H9 (cell line): Measurements from ENCODE around the gene MFSD2B. TPM values are rescaled to one million over a fixed set of nuclear protein-coding genes. Genes with fewer than 3 reads are reported as not detected.

ENCODE experiments used
- DNase-seq: peaks from one replicate; pipeline ENCODE4 v3.0.0-alpha.2; 2017
- H2AFZ ChIP-seq: one replicate; pipeline ENCODE4 v1.6.1; 2013; ENCODE audit warnings: mild to moderate bottlenecking, low read length, control low read depth, moderate library complexity
- H2AK5ac ChIP-seq: 2 replicates; pipeline ENCODE4 v1.6.1; 2013; ENCODE audit warnings: low read length, control low read depth, mixed read lengths; ENCODE audit not compliant: insufficient read length
- H2BK120ac ChIP-seq: one replicate; pipeline ENCODE4 v1.6.1; 2013; ENCODE audit warnings: low read depth, mild to moderate bottlenecking, low read length, control low read depth, inconsistent platforms; ENCODE audit not compliant: poor library complexity, severe bottlenecking
- H2BK12ac ChIP-seq: 2 replicates; pipeline ENCODE4 v1.6.1; 2013; ENCODE audit warnings: low read length, control low read depth, mixed read lengths, low read depth; ENCODE audit not compliant: insufficient read length
- H2BK15ac ChIP-seq: 2 replicates; pipeline ENCODE4 v1.6.1; 2013; ENCODE audit warnings: low read depth, low read length, control low read depth
- H2BK20ac ChIP-seq: one replicate; pipeline ENCODE4 v1.6.1; 2013; ENCODE audit warnings: low read depth, mild to moderate bottlenecking, low read length, control low read depth, inconsistent platforms; ENCODE audit not compliant: poor library complexity, severe bottlenecking
- H2BK5ac ChIP-seq: 2 replicates; pipeline ENCODE4 v1.6.1; 2013; ENCODE audit warnings: low read length, control low read depth, mixed read lengths; ENCODE audit not compliant: insufficient read length
- H3K14ac ChIP-seq: 2 replicates; pipeline ENCODE4 v1.6.1; 2013; ENCODE audit warnings: low read length, control low read depth; ENCODE audit not compliant: insufficient read depth
- H3K18ac ChIP-seq: 2 replicates; pipeline ENCODE4 v1.6.1; 2013; ENCODE audit warnings: low read depth, mild to moderate bottlenecking, mixed read lengths, low read length, control low read depth; ENCODE audit not compliant: insufficient read length
- H3K23ac ChIP-seq: 2 replicates; pipeline ENCODE4 v1.6.1; 2013; ENCODE audit warnings: low read length, control low read depth, mixed read lengths, low read depth; ENCODE audit not compliant: insufficient read length
- H3K23me2 ChIP-seq: 2 replicates; pipeline ENCODE4 v1.6.1; 2013; ENCODE audit warnings: low read depth, mild to moderate bottlenecking, mixed read lengths, low read length, control low read depth; ENCODE audit not compliant: insufficient read length, poor library complexity, severe bottlenecking
- H3K27ac ChIP-seq: 2 replicates; pipeline ENCODE4 v1.5.1; 2013; ENCODE audit warnings: low read length, control low read depth, mixed read lengths, low read depth; ENCODE audit not compliant: insufficient read length
- H3K27me3 ChIP-seq: 2 replicates; pipeline ENCODE4 v1.6.1; 2013; ENCODE audit warnings: low read length, control low read depth, inconsistent platforms; ENCODE audit not compliant: insufficient read depth
- H3K4ac ChIP-seq: 2 replicates; pipeline ENCODE4 v1.6.1; 2013; ENCODE audit warnings: low read depth, mild to moderate bottlenecking, control low read depth, inconsistent platforms, low read length, moderate library complexity
- H3K4me1 ChIP-seq: 2 replicates; pipeline ENCODE4 v1.6.1; 2013; ENCODE audit warnings: low read length, control low read depth, inconsistent platforms; ENCODE audit not compliant: insufficient read depth
- H3K4me2 ChIP-seq: 2 replicates; pipeline ENCODE4 v1.6.1; 2013; ENCODE audit warnings: low read length, control low read depth, mixed read lengths; ENCODE audit not compliant: insufficient read length, insufficient read depth
- H3K56ac ChIP-seq: 2 replicates; pipeline ENCODE4 v1.6.1; 2013; ENCODE audit warnings: low read depth, mild to moderate bottlenecking, mixed read lengths, low read length, control low read depth; ENCODE audit not compliant: insufficient read length
- H3K79me1 ChIP-seq: 2 replicates; pipeline ENCODE4 v1.6.1; 2013; ENCODE audit warnings: low read depth, mild to moderate bottlenecking, moderate library complexity, low read length, control low read depth, inconsistent platforms; ENCODE audit not compliant: insufficient read depth, poor library complexity, severe bottlenecking
- H3K79me2 ChIP-seq: 2 replicates; pipeline ENCODE4 v1.6.1; 2013; ENCODE audit warnings: low read length, control low read depth, inconsistent platforms; ENCODE audit not compliant: insufficient read depth
- H3K9ac ChIP-seq: 2 replicates; pipeline ENCODE4 v1.6.1; 2013; ENCODE audit warnings: low read length, control low read depth, mixed read lengths; ENCODE audit not compliant: insufficient read length; ENCODE audit errors: extremely low read depth
- H3K9me3 ChIP-seq: one replicate; pipeline ENCODE4 v1.6.1; 2013; ENCODE audit warnings: low read depth, low read length, inconsistent platforms; ENCODE audit not compliant: control insufficient read depth
- H3T11ph ChIP-seq: one replicate; pipeline ENCODE4 v1.6.1; 2013; ENCODE audit warnings: mild to moderate bottlenecking, low read length, control low read depth, inconsistent platforms
- H4K20me1 ChIP-seq: one replicate; pipeline ENCODE4 v1.6.1; 2013; ENCODE audit not compliant: control insufficient read depth, insufficient read length, insufficient read depth
- H4K5ac ChIP-seq: 2 replicates; pipeline ENCODE4 v1.6.1; 2013; ENCODE audit warnings: low read depth, mild to moderate bottlenecking, mixed read lengths, low read length, control low read depth; ENCODE audit not compliant: insufficient read length
- H4K8ac ChIP-seq: replicated peaks from 2 replicates; pipeline ENCODE4 v1.6.1; 2013; ENCODE audit warnings: low read length, control low read depth, mixed read lengths, low read depth; ENCODE audit not compliant: insufficient read length
- H4K91ac ChIP-seq: 2 replicates; pipeline ENCODE4 v1.6.1; 2013; ENCODE audit warnings: low read depth, mild to moderate bottlenecking, moderate library complexity, mixed read lengths, low read length, control low read depth; ENCODE audit not compliant: insufficient read length
- H3K27ac Mint-ChIP-seq, 3 experiments: 2 replicates in 2 of 3; 3 replicates in 1 of 3; pipeline ENCODE4 v1.8.0; 2020 to 2021; ENCODE audit warnings: mixed read lengths in 3 of 3, mild to moderate bottlenecking in 1 of 3, moderate library complexity in 1 of 3
- H3K27me3 Mint-ChIP-seq: 2 replicates; pipeline ENCODE4 v1.8.0; 2021; ENCODE audit warnings: low read depth, mild to moderate bottlenecking, moderate library complexity, mixed read lengths
- H3K36me3 Mint-ChIP-seq, 3 experiments: 2 replicates in 2 of 3; 3 replicates in 1 of 3; pipeline ENCODE4 v1.8.0; 2020 to 2021; ENCODE audit warnings: low read depth in 3 of 3, mixed read lengths in 3 of 3; ENCODE audit not compliant: insufficient read depth in 1 of 3
- H3K4me1 Mint-ChIP-seq, 2 experiments: 2 replicates each; pipeline ENCODE4 v1.8.0; 2020; ENCODE audit warnings: mixed read lengths in 2 of 2
- H3K4me3 Mint-ChIP-seq, 2 experiments: 2 replicates in 1 of 2; 3 replicates in 1 of 2; pipeline ENCODE4 v1.8.0; 2020 to 2021; ENCODE audit warnings: mild to moderate bottlenecking in 2 of 2, mixed read lengths in 2 of 2, moderate library complexity in 1 of 2
- H3K9me3 Mint-ChIP-seq, 2 experiments: 2 replicates in 1 of 2; 3 replicates in 1 of 2; pipeline ENCODE4 v1.8.0; 2020; ENCODE audit warnings: mild to moderate bottlenecking in 2 of 2, mixed read lengths in 2 of 2, moderate library complexity in 1 of 2
- CTCF ChIP-seq: fragments of 200-600 bp; sonication (generic); conservative IDR thresholded peaks from 3 replicates; pipeline ENCODE4 v1.8.0; 2021; ENCODE audit warnings: antibody characterized with exemption, mild to moderate bottlenecking
- WGBS: extraction: QIAGEN DNeasy Blood & Tissue Kit; methylation state at CpG from one replicate; pipeline ENCODE4 v1.1.7; 2013; ENCODE audit warnings: missing lambda C conversion rate, low lambda C conversion rate, mixed read lengths; ENCODE audit not compliant: insufficient read length; ENCODE audit errors: extremely low coverage; 5-methylcytosine and 5-hydroxymethylcytosine counted together
- total RNA-seq: library from RNA; stranded (reverse); gene quantifications from 2 replicates; pipeline ENCODE4 v1.2.1, GENCODE V29; 2021

The MFSD2B gene
- total RNA-seq, 1 experiment from 2014 or later = 1.3 TPM

GRCh38 chr2:23988371-23988770 is 21.5 kb upstream of the MFSD2B start:
- no peak overlapping the region for H2AK5ac ChIP-seq
- H3K27ac Mint-ChIP-seq = peak overlapping the region in 1 of 3 experiments; percentile 0; a peak in 1 of 7 replicates
- no peak overlapping the region for H2BK5ac ChIP-seq
- H2BK12ac ChIP-seq = no peak overlapping the region
- no peak overlapping the region for H2BK120ac ChIP-seq
- H4K91ac ChIP-seq = no peak overlapping the region
- H3K36me3 Mint-ChIP-seq = peaks cover 0 to 25% (median 9%) of the 10 kb centered on the region in 3 experiments; a peak in 5 of 7 replicates
- no peak overlapping the region for H3K4me2 ChIP-seq
- H3K4ac ChIP-seq = no peak overlapping the region
- H3K9me3 ChIP-seq = no peaks in the 10 kb centered on the region
- TF ChIP-seq CTCF = peak; percentile 33; the same call in 1 of the 3 replicates
- no peak overlapping the region for H3T11ph ChIP-seq
- H3K27me3 ChIP-seq = no peaks in the 10 kb centered on the region
- H3K9ac ChIP-seq = no peak overlapping the region
- no peak overlapping the region for H4K8ac ChIP-seq
- H4K20me1 ChIP-seq = no peaks in the 10 kb centered on the region
- no peak overlapping the region for H4K5ac ChIP-seq
- H3K79me2 ChIP-seq = no peaks in the 10 kb centered on the region
- no peak overlapping the region for H3K23ac ChIP-seq
- no peak overlapping the region for H2BK20ac ChIP-seq
- no peaks in the 10 kb centered on the region for H3K4me1 ChIP-seq
- no peaks in the 10 kb centered on the region for H3K27me3 Mint-ChIP-seq
- no peak overlapping the region for H3K14ac ChIP-seq
- peaks cover 13 to 14% of the 10 kb centered on the region in 2 experiments for H3K4me1 Mint-ChIP-seq
- WGBS = no CpG with 5 or more reads among the region's 2 CpGs
- no peak overlapping the region for H3K4me3 Mint-ChIP-seq
- no peak overlapping the region for H2AFZ ChIP-seq
- no peak overlapping the region for H3K27ac ChIP-seq
- H3K18ac ChIP-seq = no peak overlapping the region
- no peak for DNase-seq
- no peaks in the 10 kb centered on the region for H3K9me3 Mint-ChIP-seq
- no peak overlapping the region for H3K56ac ChIP-seq
- H3K23me2 ChIP-seq = no peaks in the 10 kb centered on the region
- no peak overlapping the region for H2BK15ac ChIP-seq
- H3K79me1 ChIP-seq = no peaks in the 10 kb centered on the region
